NCI-H460 (cell line): ENCODE data around the gene HDAC4. TPM values are rescaled to one million over a fixed set of nuclear protein-coding genes. Genes with fewer than 3 reads are reported as not detected.

Experiments
- DNase-seq: peaks from one replicate; pipeline ENCODE4 v3.0.0-alpha.2; 2016; ENCODE audit warnings: low read depth; ENCODE audit errors: extremely low read depth
- total RNA-seq: library from RNA; depleted of rRNA; stranded (reverse); fragments of >200 nt; shearing (Covaris generic); gene quantifications from 2 replicates; pipeline ENCODE4 v1.2.3, GENCODE V29; 2014

Gene HDAC4
- total RNA-seq, 1 experiment from 2014 or later, result 21.0 TPM

DNA sequence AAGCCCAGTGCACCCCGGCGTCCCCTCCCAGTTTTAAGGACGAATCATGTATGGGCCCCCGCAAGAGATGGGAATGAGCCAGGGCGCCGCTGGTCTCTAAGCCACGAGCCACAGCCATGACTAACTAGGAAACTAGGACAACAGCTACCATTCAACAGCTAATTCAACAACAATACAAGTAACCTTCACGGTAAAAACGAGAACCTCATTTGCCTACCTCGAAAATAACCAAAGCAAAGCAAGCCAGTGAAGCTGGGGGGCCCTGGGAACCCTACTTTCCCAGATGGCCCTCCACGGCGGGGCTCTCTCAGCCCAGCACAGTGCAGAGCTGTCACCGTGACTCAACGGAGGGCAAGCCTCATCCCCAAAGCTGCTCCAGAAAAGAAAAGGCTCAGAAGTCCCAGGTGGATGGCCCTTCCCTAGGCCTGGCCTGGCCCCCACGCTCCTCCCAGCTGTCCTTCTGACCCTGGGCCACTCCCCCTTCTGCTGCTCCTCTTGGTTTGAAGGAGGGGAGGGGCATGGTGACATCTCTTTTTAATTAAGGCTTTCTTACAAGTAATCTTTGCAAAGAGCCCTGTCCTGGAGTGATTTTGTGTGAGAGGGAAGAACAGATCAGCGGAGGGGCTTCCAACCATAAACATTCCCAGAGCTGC lies 126.3 kb downstream of the HDAC4 start:
- peak; percentile 84 for DNase-seq

DNA sequence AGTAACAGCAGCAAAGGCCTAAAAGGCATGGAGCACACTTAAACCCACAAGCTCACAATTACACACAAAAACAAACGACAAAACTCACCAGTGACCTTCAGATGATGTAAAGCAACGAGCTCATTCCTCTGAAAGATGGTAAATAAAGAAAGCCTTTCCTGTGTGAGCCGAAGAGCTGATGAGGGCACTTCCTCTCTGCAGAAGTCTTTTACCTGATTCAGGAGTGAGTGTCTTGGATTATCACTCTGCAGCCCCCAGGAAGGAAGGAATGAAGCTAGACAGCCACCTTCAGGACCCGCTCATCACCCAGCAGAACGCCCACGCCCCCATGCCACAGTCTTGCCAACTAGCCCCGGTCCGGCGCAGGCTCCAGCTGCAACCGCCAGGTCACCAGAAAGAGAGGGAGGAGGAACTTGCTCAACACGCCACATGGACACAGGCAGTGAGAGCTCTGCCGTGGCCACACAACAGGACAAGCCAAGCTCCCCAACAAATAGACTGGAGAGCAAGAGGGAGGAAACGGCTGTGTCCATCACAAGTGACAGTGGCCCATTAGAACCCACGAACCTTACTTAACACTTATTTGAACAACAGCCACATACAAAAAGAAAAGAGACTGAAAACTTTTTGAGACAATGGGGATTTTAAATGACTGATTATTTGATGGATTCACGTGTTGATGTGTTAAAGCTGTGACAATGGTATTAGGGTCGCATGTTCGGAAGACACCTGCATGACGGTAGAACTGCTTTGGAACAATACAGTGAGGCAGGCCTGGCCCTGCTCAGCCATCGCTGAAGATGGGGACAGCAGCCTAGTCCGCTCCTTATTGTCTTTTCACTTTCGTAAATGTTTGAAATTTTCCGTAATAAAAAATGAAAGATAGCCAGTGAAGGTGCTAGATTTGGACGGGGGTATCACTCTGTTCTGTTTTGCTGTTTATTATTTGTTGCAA lies 127.3 kb downstream of the HDAC4 start:
- DNase-seq, result no peak

DNA sequence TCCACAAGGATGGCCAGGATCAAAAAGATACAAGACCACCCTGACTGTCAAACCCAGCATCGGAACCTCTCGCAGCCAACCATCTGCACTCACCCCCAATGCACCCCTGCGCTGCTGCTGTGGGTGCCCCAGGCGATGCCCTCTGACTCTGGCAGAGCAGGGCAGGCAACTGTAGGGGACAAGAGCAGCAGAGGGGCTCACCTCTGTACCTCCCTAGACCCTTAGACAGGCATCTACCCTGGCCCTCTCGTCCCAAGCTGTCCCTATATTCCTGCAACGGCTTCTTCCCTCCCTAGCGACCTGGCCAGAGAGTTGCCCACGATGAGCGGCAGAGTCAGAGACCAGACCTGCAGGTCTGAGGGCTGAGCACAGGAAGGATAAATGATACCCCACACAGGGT lies 128.2 kb downstream of the HDAC4 start:
- no peak for DNase-seq

DNA sequence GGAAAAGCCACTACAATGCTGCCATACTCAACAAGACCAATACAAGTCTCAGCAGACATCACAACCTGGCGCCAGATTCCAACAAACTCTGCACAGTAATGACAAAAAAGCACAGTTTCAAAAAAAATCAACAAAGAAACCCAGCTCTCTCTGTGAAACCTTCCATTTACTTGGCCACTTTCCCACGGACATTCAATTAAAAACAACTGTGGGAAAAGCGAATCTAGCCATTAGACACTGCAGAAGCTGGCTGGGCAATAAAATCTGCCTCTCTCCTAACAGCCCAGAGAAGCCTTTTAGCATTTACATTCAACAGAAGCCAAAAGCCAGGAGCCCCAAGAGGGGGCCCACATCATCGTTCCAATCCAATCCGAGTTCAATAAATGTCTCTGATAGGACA lies 128.9 kb downstream of the HDAC4 start:
- DNase-seq, result no peak

DNA sequence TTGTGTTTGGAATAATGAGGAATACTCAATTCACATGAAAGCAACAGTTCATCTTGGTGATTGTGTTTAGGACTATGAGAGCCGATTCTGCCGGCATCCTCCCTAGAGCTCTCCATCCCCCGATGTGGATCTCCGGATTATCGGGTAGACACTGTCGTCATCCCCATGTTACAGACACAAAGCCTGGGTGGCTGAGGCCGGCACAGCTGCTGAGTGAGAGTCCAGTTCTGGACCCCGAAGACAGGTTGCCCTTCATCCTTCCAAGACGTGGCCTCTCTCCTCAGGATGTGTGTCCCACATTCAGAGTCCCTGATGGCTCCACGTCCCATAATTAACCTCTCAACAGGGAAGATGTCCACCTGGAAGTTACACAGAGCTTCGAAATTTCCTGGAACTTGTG lies 129.3 kb downstream of the HDAC4 start:
- DNase-seq, result no peak

DNA sequence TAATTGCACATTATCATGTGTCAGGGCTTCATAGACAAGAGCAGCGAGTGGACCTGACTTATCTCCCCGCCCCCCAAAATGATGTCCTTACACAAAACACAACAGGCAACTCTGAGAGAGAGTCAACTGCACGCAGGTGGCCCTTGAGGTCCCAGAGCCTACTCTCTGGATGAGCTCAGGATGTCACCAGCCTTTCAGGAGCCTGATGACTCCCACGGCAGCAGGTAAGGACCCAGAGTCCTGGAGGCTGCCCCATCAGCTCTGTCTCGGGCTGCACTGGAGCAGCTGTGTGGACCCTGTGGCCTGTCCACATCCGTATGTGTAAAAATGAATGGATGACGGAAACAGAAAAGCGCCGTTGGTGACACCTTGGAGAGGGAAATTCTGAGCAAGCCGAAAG lies 130.9 kb downstream of the HDAC4 start:
- no peak for DNase-seq

DNA sequence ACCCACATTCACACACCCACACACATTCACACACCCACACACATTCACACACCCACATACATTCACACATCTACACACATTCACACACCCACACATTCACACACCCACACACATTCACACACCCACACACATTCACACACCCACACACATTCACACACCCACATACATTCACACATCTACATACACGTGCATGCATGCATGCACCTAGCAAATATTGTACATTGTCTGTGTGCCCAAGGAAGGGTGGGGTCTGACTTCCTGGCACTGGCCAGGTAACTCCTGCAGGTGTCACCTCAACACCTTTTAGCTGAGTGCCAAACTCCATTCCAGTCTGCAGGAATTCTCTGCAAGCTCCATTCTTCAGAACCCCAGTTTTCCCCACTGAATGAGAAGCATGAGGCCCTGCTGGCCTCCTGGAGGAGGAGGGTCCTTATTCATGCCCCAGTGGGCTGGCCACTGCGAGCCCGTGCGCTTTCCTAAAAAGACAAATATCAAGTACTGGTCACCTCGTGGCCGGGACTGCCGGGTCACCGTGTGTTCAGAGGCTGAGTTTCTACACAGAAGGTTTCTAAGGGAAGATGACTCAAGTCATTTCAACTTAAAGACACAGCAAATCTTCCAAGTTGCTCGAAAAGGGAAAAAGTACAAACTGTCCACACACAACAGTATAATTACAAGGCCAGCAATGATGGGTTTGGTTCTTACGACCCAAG lies 131.5 kb downstream of the HDAC4 start:
- DNase-seq, result no peak

DNA sequence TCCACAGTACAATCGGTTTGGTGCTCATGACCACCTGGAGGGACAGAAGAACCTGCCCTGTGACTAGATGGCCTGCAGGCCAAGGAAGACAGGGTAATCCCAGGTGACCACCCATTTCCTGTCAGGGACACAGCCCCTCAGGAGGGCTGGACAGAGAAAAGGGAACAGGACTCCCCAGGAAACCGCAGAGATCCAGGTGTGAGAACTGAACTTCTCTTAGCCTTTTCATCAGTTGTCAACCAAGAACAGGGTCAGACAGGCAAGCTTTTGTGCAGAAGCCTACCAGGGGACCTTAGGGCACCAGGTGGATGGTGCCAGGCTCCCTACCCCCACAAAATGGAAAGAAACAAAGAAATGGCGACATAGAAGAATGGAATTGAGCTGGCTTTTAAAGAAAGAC lies 132.3 kb downstream of the HDAC4 start:
- DNase-seq, result no peak

DNA sequence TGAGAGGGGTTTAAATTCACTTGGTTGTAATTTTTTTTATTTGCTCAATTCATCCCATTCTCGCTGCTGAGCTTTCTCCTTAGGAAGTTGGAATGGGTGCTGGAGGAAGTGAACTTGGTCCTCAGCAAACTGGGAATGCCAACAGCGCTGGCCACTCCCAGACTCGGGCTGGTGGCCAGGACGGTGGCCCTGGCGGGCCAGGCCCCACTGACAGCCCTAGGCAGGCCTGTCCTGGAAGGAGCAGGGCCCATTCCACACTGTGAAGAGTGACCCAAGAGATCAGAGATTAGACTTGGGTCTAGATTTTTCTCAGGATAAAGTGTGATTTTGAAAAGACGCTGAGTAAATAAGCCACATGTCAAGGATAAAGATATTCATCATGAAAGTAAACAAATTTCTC lies 132.7 kb downstream of the HDAC4 start:
- no peak for DNase-seq

DNA sequence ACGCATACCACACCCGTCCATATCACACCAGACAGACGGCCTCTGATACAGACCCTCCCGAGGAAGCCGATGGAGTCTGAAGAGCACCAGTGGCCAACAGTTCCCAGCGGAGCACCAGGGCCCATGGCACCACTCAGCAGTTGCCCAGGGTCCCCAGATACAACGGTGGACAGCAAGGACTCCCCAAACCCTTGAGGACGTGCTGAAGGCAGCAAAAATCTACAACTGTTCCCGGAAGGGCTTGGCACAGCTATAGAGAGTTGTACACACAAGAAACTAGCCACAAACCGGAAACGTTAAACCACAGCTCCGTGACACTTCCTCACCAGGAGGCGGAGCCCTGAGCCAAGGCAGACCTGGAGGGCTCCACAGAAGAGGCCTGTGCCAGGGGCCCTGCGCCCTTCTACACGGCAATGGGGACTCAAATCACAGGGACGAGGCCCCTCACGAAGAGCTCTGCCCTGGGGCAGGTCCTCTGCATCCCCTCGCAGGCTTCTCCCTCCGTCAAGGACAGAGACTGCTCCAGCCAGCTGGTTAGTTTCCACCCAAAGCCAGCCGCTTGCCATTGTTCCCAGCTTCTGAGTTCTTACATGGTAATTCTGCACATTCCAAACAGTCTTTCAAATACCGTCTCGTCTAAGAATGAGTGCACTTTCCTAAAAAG lies 133.4 kb downstream of the HDAC4 start:
- peak; percentile 74 for DNase-seq

DNA sequence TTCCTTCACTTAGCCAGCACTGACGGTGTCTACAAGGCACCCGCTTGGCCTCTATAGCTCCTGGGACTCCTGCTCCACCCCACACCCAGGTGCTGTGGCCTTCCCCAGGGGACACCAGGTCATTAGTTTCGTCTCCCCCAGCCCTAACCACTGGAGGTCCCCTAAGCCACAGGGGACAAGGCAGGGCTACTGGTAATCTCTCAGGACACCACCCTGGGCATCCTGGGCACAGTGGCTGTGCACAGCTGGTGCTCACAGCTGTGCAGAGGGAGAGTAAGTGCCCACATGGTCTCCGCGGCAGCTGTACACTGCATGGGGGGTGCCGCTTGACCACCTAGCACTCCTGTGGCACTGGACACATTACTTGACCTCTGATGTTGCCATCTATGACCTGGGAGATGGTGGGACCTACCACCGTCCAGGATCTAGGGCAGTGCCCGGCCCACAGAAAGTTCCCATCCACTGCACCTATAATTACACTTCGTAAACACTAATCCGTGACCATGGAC lies 134.0 kb downstream of the HDAC4 start:
- DNase-seq, result no peak

DNA sequence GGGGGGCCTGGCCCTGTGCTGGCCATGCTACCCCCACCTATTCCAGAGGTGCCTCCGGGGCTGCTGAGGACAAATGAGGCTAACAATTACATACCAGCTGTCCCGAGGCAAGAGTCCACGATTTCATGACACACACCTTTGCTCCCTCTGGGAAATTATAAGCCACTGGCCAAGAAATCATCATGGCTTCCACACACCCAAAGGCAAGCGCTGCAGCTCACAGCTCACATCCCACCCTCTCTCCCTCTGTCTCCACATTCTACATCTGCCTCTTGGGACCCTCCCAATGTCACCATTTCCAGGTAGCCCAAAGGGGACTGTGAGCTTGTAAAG lies 134.4 kb downstream of the HDAC4 start:
- no peak for DNase-seq

DNA sequence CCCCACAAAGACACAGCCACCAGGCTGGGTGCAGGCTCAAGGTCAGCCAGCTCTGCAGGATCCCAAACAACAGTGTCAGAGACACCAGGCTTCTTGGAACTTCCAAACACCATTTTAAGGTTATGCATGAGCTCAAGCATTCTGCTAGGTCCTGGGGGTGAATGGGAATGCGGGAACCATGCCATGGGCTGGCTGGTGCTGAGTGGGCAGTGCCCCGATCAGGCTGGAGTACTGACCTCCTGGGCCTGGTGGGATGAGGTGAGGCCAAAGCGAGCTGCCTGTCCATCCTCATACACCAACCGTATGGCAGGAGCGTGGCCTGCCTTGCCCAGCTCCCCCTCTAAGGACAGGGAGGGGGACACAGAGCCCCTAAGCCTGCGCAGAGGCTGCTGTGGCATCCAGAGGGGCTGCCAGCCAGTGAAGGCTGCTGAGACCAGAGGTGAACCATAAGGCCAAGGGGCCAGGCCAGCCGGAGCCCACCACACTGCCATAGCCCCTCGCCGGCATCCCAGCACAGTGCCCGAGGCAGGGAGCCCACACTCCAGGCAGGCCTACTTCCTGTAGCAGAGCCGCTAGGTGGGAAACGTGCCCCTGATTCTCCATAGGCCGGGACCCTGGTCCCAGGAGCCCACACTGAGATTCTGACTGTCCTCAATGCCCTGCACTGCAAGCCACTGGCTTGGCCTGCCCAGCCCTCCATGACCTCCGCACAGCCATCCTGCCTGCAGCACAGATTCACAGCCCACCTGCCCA lies 135.0 kb downstream of the HDAC4 start:
- no peak for DNase-seq

DNA sequence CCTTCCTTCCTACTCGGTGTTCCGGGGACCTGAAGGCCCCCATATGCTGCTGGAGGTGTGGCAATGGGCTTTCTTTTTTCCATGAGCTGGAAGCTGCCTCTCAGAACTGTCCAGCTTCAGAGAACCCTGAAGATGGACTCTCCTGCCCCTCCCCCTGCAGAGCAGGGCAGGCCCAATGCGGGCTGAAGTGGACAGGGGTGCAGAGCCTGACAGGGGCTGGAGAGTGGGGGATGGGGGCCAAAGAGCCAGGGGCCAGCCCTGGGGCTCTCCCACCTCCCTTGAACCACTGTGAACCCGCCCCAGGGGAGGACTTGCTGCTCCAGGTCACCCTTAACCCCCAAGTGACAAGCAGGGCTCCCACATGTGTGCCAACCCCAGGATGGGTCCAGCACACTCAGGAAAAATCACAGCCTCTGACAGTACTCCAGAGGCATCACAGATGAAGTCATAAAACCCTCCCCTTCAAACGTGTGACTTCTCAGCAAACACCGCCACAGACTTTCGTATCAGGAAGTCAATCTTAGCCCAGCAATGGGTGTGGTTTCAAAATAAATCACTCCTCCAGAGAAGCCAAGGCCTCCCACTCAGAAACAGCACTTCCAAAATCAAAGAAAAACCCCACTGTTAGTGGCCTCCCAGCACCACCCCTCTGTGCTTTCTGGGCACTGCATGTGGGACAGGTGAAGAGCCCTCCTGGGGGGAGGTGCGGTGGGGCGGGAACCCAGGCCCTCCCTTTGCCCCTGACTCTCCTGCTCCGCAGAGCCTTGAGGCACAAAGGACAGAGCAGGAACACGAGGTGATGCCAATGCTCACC lies 135.8 kb downstream of the HDAC4 start:
- peak; percentile 79 for DNase-seq

DNA sequence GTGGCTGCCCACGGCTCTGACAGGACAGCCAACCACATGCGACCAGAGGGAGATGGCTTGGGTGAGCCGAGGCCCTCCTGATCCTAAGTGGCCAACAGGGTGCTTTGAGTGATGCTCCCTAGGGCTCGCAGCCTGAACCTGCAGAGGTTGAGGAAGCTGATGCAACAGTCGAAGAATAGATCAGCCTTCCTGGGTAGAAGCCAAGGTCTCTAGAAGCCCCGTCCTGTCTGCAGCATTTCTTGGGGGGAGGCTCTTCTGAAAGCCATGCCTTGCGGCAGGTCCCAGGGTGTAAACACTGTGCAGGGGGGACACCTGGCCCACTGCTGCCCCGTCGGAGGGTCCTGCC lies 136.4 kb downstream of the HDAC4 start:
- no peak for DNase-seq

DNA sequence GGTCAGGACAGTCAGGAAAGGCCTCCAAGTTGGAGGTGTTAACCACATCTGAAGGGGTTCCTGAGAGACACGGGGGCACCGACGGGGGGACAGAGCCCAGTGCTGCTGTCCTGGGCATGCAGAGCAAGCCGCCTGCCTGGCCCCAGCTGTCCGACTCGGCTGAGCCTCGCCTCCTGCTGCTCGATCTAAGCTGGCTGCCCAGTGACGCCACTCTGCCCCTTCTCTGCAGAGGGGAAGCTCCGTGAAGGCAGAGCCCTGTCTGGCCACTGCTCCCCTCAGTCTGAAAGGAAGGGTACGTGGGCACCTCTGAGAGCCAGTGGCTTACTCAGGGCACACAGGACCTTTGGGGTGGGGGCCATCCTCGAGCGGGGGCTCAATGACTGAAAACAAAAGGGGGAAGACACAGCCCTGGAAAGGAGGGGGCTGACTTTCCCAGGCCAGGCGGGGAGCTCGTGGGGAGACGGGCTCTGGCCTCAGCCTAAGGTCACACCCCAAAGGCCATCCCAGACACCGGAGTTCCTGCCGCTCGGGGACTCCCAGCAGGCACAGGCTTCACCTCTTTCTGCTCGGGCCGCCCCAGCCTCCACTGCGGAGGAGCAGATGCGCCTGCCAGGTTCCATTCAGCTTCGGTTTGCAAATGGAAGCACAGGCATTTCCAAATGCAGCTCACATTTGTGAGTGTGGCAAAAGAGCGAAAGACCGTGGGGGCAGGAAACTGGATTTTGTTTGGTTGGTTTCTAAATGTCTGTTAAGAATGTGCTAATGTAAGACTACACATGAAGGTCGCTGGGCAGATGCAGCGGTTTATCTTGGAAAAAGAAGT lies 136.9 kb downstream of the HDAC4 start:
- no peak for DNase-seq

DNA sequence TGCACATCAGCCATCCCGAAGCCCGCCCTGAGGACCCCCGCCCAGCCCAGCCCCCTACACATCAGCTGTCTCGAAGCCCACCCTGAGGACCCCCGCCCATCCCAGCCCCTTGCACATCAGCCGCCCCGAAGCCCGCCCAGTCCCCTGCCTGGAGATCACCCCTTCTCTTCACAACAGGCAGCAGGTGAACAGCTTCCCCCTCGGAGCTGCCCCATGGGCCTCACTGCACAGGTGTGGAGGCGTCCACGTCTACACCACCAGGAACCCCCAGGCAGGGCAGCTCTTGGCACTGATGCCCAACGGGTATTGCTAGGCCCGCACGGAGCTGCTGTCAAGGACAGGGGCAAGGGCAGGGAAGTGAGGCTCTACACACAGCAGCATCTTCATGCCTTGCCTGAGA lies 137.6 kb downstream of the HDAC4 start:
- DNase-seq, result no peak

DNA sequence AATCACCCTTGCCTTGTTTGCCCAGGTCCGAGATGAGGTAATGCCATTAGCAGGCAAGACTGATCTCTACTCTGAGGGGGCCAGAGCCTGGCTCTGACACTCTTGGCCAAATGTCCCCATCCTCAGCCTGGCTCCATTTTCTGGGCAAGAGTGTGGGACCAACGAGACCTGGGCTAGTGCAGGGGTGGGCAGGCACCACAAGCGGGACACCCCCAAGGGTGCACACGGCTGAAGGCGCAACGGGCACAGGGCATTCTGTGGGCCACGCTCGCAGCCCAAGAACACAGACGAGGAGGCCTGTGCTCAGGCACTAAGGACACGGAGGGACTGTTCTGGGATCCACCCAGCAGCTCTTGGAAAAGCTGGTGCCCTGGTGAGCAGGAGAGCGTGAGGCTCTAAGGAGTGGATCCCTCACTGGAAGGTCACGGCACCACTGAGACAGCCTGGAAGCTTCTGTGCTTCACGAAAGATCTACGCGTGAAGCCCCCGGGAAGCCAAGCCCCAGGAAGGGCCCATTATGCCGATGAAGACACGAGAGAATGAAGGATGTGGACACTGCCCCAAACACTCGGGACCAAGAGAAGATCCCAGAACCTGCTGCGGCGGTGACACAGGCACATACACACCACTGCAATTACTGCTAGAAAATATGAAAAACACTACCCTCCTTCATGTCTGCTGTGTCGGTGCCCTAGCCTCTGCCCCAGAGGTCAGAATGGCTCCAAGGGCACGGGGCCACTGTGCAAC lies 138.2 kb downstream of the HDAC4 start:
- no peak for DNase-seq
